HG03280 (cell line): ENCODE measurements around the gene ST3GAL2.

Experiments
- ATAC-seq: cut with Tn5 transposase; IDR thresholded peaks from one replicate; pipeline ENCODE4 v1.9.1; 2021; ENCODE audit warnings: mild to moderate bottlenecking, moderate library complexity; ENCODE audit not compliant: unreplicated experiment

ST3GAL2 gene, protein sequence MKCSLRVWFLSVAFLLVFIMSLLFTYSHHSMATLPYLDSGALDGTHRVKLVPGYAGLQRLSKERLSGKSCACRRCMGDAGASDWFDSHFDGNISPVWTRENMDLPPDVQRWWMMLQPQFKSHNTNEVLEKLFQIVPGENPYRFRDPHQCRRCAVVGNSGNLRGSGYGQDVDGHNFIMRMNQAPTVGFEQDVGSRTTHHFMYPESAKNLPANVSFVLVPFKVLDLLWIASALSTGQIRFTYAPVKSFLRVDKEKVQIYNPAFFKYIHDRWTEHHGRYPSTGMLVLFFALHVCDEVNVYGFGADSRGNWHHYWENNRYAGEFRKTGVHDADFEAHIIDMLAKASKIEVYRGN

DNA sequence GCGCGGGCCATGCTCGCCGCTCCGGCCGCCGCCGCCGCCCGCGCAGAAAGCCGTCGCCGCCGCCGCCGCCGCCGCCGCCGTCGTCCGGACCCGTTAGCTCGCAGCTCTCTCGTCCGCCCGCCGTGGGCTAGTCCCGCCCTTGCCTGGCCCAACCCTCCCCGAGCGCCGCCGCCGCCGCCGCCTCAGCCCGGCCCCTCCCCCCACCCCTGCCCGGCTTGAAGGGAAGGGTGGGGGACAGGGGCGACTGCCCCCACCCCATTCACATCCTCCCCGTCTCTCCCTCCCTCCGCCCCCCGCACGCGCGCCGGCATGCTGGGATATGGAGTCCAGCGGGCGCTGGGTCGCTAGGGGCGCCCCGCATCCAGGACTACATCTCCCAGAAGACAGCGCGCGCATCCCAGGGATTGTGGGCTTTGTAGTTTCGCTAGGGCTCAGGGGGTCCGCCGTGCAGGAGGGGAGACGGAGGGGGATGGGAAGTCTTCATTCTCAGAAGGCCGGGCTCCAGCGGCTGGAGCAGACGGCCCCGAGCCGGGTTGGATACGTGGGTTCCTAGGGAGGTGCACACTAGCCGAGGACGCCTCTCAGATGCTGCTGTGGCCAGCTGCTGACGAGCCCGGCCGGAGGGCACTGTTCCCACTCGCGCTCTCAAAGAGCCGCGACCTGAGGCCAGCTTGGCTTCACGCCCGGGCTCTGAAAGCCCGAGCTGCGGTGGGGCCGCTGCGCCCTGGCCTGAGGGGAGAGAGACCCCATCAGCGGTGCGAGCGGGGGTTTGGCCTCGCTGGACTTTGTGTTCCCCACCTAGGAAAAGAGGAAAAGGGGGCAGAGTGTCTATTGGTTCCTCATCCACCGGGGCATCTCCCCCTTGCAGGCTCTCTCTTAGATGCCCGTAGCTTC, at the start of gene ST3GAL2:
TSS of gene ST3GAL2 (minus strand) at position 132 of the 894 bp plus-strand sequence. CDS start 40,570 bp downstream, outside the sequence.
- peak; percentile 86 for ATAC-seq

DNA sequence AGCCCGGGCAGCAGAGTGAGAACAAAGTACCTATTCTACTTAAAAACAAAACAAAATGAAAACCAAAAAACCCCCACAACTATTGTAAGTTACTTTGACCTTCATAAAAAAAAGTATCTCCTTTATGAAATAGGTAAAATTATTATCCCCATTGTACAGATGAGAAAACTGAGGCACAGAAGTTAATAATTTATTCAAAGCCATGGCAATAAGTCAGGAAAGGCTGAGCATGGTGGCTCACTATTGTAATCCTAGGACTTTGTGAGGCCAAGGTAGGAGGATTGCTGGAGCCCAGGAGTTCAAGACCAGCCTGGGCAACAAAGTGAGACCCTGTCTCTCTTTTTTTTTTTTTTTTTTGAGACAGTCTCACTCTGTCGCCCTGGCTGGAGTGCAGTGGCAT, 46.0 kb upstream of the ST3GAL2 start:
- ATAC-seq: no peak

DNA sequence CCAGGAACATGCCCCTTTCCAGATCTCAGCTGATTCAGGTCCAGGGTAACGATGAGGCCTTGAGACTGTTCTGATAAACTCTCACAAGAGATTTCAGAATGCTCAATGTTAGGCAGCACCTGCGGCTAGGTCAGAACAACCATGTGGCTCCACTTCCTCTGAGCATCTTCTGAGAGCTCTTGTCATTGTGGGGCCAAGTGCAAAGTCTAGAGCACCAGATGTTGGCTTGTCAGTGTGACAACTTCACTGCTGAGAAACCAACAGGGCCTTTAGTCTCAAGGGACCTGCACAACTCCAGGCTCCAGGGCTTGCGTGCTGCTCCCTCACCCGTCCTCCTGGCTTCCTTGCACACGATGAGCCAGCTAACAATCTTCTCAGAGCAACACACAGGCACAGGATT, 44.5 kb upstream of the ST3GAL2 start:
- peak; percentile 48 for ATAC-seq

DNA sequence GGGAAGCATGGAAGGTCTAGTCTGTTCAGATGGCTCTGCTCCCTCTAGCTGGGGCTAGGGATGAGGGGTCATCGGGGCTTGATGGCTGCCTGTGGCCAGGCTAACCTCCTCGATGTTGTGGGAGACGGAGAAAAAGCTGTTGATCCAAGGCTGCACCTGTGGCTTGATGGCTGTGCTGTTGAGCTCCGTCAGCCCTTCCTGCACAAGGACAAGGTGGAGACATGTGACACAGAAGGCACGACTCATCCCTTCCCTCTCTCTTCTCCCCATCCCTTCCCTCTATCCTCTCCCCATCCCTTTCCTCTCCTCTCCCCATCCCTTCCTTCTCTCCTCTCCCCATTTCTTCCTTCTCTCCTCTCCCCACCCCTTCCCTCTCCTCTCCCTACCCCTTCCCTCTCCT, 43.7 kb upstream of the ST3GAL2 start:
- no peak for ATAC-seq

DNA sequence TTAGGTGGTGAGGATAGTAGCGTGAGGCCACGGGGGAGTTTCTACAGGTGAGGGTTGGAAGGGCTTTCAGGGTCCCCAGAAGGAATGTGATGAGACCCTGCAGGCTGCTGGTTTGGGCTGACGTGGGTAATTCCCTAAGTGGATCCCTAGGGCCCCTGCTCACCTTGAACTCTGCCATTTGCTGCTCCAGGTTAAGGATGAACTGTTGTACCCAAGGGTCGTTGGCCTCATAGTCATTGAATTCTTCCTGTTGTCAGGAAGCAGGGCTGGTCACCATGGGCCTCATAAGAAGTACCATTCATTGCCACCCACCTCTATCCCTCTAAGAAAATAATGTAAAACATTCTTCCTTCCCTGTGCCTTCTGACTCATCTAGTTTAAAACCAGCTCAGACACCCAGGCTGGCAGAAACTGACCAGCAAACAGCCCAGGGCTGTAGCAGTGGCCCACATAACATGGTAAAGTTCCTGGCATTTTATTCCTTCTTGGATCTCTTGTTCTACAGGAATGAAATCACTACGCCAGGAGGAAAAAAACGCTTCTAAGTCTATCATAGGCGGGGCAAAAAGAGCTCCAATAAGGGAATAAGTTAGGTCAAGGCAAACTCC, 43.1 kb upstream of the ST3GAL2 start:
- no peak for ATAC-seq

DNA sequence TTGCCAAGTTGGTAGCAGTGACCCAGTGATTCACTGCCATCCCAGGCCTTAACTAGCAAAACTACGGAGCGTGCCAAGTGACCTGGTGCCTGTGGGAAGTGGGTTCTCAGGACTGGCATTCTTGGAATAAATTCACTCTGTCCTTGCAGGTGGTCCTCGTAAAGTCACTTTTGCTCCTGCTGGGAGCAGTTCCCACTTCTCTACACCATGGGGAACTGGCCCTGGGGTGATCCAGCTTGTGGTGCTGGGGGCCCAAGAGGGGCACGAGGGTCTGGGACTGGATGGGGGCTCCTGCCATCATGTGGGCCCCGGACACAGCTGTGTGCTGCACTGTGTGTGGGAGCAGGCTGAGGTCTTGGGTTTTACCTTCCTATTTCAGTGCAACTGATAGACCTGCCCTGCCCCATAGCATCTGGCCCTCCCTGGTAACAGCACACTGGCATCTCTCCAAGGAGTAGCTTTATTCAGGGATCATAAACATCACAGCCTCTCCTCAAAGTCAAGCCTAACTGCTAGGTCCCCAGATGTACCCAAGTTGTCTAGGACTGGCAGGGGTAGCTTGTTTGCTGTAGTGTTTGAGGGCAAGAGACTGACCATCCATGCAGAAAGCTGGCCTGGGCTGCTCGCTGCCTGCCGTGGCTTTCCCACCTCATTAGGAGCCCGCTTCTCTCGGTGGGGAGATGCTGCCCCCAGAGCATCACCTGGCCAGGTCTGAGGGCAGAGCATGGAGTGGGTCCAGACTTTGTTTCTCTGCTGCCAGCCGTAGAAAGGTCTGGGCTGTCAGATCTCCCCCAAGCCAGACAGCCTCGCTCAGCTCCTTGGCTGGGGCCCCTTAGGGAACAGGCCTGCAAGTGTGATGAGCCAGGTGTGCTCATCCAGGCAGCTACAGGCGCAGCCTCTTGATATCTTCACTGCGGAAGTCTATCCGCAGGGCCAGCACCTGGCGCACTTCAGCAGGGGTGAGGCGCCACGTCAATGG, 41.5 kb upstream of the ST3GAL2 start:
- no peak for ATAC-seq

DNA sequence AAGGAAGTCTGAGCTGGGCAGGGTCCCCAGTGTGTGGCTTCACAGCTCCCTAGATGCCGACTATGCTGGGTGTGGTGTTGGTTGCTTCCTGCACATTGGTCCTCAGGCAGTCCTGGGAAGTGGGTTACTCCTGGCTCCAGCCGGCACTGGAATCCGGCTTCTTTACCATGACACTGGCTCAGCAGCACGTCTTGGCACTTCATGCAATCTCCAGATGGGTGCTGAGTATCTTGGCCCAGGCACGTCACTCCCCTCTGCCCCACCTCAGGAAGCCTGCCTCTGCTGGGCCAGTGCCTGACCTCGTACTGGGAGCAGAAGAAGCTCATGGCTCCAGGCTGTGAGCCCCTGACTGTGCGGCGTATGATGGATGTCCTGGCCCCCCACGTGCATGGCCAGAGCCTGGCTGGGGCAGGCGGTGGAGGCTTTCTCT, 40.0 kb upstream of the ST3GAL2 start:
- no peak for ATAC-seq

DNA sequence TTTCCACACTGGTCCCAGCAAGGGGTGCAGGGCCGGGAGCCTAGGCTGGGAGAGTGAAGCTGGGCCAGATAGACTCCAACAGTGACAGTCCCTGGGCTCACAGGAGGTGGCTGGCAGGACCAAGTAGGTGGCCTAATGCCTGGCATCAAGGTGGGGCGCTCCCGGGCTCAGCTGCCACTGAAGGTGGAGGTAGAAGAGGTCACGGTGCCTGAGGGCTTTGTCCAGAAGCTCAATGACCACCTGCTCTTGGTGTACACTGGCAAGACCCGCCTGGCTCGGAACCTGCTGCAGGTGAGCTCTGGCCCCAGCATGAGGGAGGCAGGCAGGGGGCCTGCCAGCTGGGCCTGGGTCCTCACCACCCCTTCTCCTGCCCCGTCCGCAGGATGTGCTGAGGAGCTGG, 39.3 kb upstream of the ST3GAL2 start:
- ATAC-seq: no peak

DNA sequence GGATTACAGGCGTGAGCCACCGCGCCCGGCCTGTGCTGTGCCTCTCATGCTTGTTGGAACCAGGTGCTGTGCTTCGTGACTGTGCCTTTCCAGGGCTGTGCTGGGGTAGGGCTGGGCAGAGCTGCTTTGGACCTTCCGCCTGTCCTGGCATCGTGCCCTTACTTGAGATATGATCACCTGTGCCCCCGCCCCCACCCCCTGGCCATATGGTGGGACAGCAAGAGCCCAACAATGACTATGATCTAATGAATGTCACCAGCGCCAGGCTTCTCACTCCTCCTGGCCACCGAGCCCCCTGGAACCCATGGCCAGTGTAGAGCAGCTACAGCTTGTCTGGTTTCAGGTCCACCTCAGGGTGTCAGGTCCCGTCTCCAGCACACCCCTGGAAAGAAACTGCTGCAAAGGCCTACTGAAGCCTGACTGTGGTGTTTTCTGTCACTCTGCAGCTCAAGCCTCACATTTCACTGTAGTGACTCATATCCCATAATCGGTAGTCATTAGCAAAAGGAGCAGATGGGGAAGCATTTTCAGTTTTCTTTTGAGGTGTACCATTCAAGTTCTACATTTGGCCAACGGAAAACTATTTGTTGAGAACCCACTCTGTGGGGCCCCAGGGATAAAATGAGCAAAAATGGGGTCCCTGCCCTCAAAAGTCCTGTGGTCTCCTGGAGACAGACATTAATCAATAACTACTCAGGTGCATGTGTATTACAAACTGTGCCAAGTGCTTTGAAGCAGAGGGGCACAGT, 37.5 kb upstream of the ST3GAL2 start:
- peak; percentile 82 for ATAC-seq

DNA sequence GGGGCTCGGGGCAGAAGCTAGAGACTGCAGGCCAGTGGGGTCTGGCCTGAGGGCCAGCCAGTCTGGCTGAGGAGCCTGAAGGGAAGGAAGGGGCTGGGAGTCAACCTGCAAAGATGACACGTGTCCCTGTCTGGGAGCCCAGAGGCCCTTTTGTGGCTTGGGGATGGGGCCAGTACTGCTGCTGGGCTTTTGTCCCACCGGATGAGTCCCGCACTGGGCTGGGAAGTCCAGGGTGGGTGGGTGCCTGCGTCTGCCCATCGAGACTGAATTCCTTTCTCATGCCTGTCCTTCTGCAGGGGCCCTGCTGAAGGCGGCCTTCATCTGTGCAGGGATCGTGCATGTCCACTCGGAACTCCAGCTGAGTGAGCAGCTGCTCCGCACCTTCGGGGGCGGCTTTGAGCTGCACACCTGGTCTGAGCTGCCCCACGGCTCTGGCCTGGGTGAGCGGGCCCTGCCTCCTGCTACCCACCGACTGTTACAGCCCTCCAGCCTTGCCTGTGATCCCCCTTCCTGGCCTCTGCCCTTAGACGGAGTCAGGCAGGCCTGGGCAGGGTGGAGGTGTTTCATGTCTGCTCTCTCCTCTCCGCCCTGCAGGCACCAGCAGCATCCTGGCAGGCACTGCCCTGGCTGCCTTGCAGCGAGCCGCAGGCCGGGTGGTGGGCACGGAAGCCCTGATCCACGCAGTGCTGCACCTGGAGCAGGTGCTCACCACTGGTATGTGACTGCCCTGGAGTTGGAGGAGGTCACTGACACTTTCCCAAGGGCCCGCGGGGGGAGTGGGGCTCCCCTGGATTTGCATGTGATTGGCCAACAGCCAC, 36.4 kb upstream of the ST3GAL2 start:
- ATAC-seq: no peak

DNA sequence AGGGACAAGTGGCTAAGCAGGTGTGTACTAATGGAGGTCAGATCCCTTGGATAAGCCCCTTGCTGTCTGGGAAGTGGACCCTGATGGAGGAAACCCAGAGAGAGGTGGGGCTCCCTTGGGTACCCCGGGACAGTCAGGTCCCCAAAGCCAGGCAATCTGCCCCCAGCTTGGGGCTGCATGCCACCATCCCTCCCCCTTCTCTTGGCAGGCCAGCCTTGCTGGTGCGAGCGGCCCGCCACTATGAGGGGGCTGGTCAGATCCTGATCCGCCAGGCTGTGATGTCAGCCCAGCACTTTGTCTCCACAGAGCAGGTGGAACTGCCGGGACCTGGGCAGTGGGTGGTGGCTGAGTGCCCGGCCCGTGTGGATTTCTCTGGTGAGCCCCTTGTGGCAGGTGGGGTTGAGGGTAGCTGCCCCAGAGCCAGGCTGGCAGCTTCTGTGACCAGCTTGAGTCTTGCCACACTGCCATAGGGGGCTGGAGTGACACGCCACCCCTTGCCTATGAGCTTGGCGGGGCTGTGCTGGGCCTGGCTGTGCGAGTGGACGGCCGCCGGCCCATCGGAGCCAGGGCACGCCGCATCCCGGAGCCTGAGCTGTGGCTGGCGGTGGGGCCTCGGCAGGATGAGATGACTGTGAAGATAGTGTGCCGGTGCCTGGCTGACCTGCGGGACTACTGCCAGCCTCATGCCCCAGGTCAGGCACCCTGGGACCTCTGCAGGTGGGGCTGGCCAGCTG, 35.6 kb upstream of the ST3GAL2 start:
- ATAC-seq: no peak

DNA sequence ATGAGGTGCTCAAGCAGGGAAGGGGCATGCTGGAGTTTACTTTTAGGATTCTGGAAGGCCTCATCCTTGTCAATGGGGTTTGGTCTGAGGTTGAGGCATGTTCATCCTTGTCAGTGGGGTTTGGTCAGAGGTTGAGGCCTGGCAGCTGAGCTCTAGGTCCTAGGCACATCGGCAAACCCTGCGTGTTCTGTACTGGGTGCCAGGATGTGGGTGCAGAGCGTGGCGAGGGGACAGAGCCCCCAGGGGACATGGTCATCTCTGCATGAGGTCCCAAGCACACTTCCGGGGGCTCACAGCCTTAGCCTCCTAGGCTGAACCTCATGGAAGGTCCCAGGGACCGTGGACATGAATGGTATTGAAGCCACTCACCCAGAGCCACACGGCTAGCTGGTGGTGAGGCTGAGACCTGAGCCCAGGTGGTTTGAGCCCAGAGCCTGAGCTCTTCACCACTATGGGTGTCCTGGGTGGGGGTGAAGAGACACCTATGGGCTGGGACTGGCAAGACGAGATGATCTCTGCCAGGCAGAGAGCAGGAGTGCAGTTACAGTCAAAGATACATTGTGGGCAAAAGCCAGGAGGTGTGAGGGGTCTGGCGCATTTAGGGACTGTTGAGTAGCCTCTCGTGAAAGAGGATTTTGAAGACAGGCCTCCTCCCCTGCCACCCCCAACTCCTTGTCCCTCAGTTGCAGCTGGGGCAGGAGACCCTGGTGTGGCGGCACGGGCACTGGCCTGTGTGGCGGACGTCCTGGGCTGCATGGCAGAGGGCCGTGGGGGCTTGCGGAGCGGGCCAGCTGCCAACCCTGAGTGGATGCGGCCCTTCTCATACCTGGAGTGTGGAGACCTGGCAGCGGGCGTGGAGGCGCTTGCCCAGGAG, 34.8 kb upstream of the ST3GAL2 start:
- ATAC-seq: no peak

DNA sequence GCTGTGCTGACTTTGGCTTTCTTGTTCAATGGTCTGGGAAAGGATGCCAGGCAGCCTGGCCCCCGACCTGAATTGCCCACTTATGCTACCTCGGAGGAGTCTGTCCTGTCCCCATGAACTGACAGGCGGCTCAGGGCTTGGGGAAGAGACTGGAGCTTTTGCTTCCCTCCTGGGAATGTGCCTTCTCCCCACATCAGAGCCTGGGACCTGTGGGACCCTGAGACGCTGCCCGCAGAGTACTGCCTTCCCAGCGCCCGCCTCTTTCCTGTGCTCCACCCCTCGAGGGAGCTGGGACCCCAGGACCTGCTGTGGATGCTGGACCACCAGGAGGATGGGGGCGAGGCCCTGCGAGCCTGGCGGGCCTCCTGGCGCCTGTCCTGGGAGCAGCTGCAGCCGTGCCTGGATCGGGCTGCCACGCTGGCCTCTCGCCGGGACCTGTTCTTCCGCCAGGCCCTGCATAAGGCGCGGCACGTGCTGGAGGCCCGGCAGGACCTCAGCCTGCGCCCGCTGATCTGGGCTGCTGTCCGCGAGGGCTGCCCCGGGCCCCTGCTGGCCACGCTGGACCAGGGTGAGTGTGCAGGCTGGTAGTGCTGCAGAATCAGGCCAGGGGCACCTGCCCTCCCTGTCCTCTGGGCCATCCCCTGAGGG, 34.0 kb upstream of the ST3GAL2 start:
- no peak for ATAC-seq

DNA sequence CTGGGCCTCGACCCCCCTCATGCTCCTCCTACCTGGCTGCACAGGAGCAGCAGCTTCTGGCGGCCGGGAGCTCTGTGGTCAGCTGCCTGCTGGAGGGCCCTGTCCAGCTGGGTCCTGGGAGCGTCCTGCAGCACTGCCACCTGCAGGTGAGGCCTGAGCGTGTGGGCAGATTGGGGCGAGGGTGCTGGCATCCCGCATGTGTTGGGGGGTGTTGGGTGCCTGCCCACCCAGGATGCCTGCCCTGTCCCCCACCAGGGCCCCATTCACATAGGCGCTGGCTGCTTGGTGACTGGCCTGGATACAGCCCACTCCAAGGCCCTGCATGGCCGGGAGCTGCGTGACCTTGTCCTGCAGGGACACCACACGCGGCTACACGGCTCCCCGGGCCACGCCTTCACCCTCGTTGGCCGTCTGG, 32.0 kb upstream of the ST3GAL2 start:
- ATAC-seq: no peak

DNA sequence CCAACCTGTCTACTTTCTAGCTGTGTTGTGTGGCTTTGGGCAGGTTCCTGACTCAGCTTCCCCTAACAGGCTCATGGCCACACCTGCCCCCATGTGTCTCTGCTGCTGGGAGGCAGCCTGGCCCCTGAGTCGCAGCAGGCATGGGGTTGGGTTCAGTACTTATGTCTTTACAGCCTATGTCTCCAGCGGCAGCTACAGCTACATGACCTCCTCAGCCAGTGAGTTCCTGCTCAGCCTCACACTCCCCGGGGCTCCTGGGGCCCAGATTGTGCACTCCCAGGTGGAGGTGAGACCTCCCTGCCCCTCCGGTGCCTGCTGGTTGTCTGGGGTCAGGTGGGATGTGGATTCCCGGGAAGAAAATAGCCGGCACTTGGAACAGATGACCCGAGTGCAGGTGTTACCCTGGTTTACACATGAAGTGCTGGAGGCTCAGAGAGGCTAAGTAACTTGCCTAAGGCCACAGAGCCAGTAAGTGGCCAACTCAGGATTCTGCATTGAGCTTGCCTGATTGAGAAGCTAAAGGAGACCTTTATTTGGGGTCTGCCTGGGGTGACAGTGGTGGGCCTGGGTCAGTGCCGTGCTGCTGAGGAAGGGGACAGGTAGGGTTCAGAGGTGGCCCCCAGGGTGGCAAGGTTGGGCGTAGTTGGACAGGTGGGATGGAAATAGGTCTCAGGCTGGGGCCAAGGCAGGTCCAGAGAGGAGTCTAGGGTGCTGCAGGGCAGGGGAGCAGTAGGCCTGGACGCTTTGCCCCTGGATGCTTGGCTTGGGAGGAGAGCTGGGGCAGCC, 31.4 kb upstream of the ST3GAL2 start:
- ATAC-seq: no peak
